Naive thymus-derived CD4-positive, alpha-beta T cell (primary cell): ENCODE data around the gene PTX4. TPM values are rescaled to one million over a fixed set of nuclear protein-coding genes. Genes with fewer than 3 reads are reported as not detected.

Source experiments
- ATAC-seq: fragments of 150-1000 bp; cut with Tn5 transposase; 2 replicates; pipeline ENCODE4 v1.10.0; 2021; ENCODE audit warnings: mild to moderate bottlenecking, moderate library complexity
- CTCF ChIA-PET: fragments of 350-600 bp; sonication (Branson Sonifier 250); formaldehyde crosslinking; loops from one replicate; lab custom pipeline; 2021; ENCODE audit warnings: antibody characterized with exemption; lab: Charles Lee
- POLR2A ChIA-PET: fragments of 350-600 bp; sonication (Branson Sonifier 250); formaldehyde crosslinking; loops from one replicate; lab custom pipeline; 2021; ENCODE audit warnings: antibody characterized with exemption, inconsistent platforms; lab: Charles Lee
- DNase-seq, 9 donors: peaks; one replicate each; pipeline versions ENCODE4 v3.0.0 to v3.0.0-alpha.2; 2020 to 2022; ENCODE audit warnings: mixed read lengths in 1 of 9
- H3K27ac ChIP-seq: one replicate; pipeline ENCODE4 v1.7.0; 2013; ENCODE audit warnings: mild to moderate bottlenecking, low read depth, low read length, moderate library complexity
- H3K27me3 ChIP-seq, 2 donors: one replicate each; pipeline ENCODE4 v1.7.0; 2013; ENCODE audit warnings: low read length in 2 of 2, mild to moderate bottlenecking in 2 of 2, moderate library complexity in 2 of 2; ENCODE audit not compliant: control insufficient read depth in 2 of 2, insufficient read depth in 2 of 2
- H3K36me3 ChIP-seq, 3 experiments: 1 replicate in 2 of 3; 2 replicates in 1 of 3; pipeline ENCODE4 v1.7.0; 2013; ENCODE audit warnings: low read length in 3 of 3, mild to moderate bottlenecking in 3 of 3, moderate library complexity in 1 of 3; ENCODE audit not compliant: insufficient read depth in 3 of 3, control insufficient read depth in 2 of 3
- H3K4me1 ChIP-seq, 2 donors: one replicate each; pipeline ENCODE4 v1.7.0; 2013; ENCODE audit warnings: low read length in 2 of 2, mild to moderate bottlenecking in 2 of 2, moderate library complexity in 1 of 2; ENCODE audit not compliant: control insufficient read depth in 2 of 2, insufficient read depth in 2 of 2
- H3K4me3 ChIP-seq: 2 replicates; pipeline ENCODE4 v1.7.0; 2013; ENCODE audit warnings: mild to moderate bottlenecking, low read length
- H3K9me3 ChIP-seq, 3 experiments: 1 replicate in 2 of 3; 2 replicates in 1 of 3; pipeline ENCODE4 v1.7.0; 2013; ENCODE audit warnings: low read length in 3 of 3; ENCODE audit not compliant: control insufficient read depth in 2 of 3
- H3K27ac Mint-ChIP-seq, 9 donors: one replicate each; pipeline ENCODE4 v1.8.0; 2020 to 2022; ENCODE audit warnings: mixed read lengths in 9 of 9, mild to moderate bottlenecking in 8 of 9, moderate library complexity in 5 of 9, inconsistent platforms in 2 of 9
- H3K27me3 Mint-ChIP-seq, 5 donors: one replicate each; pipeline ENCODE4 v1.8.0; 2021 to 2022; ENCODE audit warnings: mixed read lengths in 5 of 5, mild to moderate bottlenecking in 1 of 5
- H3K36me3 Mint-ChIP-seq, 5 donors: one replicate each; pipeline ENCODE4 v1.8.0; 2020 to 2022; ENCODE audit warnings: mixed read lengths in 5 of 5, mild to moderate bottlenecking in 3 of 5, inconsistent platforms in 1 of 5
- H3K4me1 Mint-ChIP-seq, 7 donors: one replicate each; pipeline ENCODE4 v1.8.0; 2020 to 2022; ENCODE audit warnings: mixed read lengths in 7 of 7, mild to moderate bottlenecking in 3 of 7, inconsistent platforms in 1 of 7
- H3K4me3 Mint-ChIP-seq, 10 donors: one replicate each; pipeline ENCODE4 v1.8.0; 2020 to 2022; ENCODE audit warnings: mild to moderate bottlenecking in 10 of 10, mixed read lengths in 10 of 10, moderate library complexity in 6 of 10, inconsistent platforms in 2 of 10
- H3K9me3 Mint-ChIP-seq, 11 donors: one replicate each; pipeline ENCODE4 v1.8.0; 2020 to 2022; ENCODE audit warnings: mixed read lengths in 11 of 11, mild to moderate bottlenecking in 4 of 11, inconsistent platforms in 1 of 11, moderate library complexity in 1 of 11
- intact Hi-C, 2 donors: fragments of 100-400 bp; cut with micrococcal nuclease; formaldehyde crosslinking; loops; one replicate each; pipeline ENCODE4 v1.15.1; 2023
- polyA plus RNA-seq, 2 donors: library from polyadenylated mRNA; unstranded; fragments of 300-500 nt; fragmentation: Illumina TruSeq; gene quantifications; one replicate each; pipeline ENCODE4 v1.2.3, GENCODE V29; 2021
- total RNA-seq, 6 experiments: library from RNA in 5 of 6; stranded (reverse) in 5 of 6; gene quantifications; 1 replicate in 5 of 6; 2 replicates in 1 of 6; pipeline ENCODE4 v1.2.3 and lab custom pipeline; 2021 to 2026

The PTX4 gene
- total and polyA plus RNA-seq, 7 experiments from 2014 or later = 0.24 to 0.64 TPM; not detected in 5

GRCh38 chr16:1450218-1450617 is 38.5 kb downstream of the PTX4 start:
- no peak for ATAC-seq
- peaks cover 0 to 97% (median 4%) of the 10 kb centered on the region in 3 experiments for H3K36me3 ChIP-seq
- no peaks in the 10 kb centered on the region for H3K27me3 ChIP-seq
- no peaks in the 10 kb centered on the region for H3K9me3 Mint-ChIP-seq
- H3K27ac ChIP-seq = no peak overlapping the region
- H3K4me1 ChIP-seq = no peaks in the 10 kb centered on the region
- no peak overlapping the region for H3K4me3 Mint-ChIP-seq
- no peaks in the 10 kb centered on the region for H3K4me1 Mint-ChIP-seq
- peaks cover 0 to 7% (median 0%) of the 10 kb centered on the region in 5 donors for H3K36me3 Mint-ChIP-seq
- CTCF ChIA-PET = no interaction called here
- POLR2A ChIA-PET = no interaction called here
- intact Hi-C loops = no loop called here
- no peaks in the 10 kb centered on the region for H3K27me3 Mint-ChIP-seq
- no peaks in the 10 kb centered on the region for H3K9me3 ChIP-seq
- H3K4me3 ChIP-seq = no peak overlapping the region
- no peak for DNase-seq
- peak overlapping the region in 1 of 9 donors; percentile 59 for H3K27ac Mint-ChIP-seq

GRCh38 chr16:1449201-1449788 is 39.4 kb downstream of the PTX4 start:
- Mint-ChIP-seq H3K9me3 (no peaks in the 10 kb centered on the region), H3K4me3 (no peak overlapping the region), H3K27ac (no peak overlapping the region), H3K4me1 (no peaks in the 10 kb centered on the region), H3K36me3 (peaks cover 0 to 7% (median 0%) of the 10 kb centered on the region in 5 donors), H3K27me3 (no peaks in the 10 kb centered on the region)
- no peak overlapping the region for H3K4me3 ChIP-seq
- peaks cover 0 to 87% (median 4%) of the 10 kb centered on the region in 3 experiments for H3K36me3 ChIP-seq
- CTCF ChIA-PET = no interaction called here
- H3K4me1 ChIP-seq = no peaks in the 10 kb centered on the region
- no peaks in the 10 kb centered on the region for H3K9me3 ChIP-seq
- no peaks in the 10 kb centered on the region for H3K27me3 ChIP-seq
- ATAC-seq (no peak), DNase-seq (no peak)
- no peak overlapping the region for H3K27ac ChIP-seq
- POLR2A ChIA-PET = no interaction called here
- intact Hi-C loops = no loop called here

GRCh38 chr16:1448536-1449116 is 40.1 kb downstream of the PTX4 start:
- no peaks in the 10 kb centered on the region for H3K27me3 ChIP-seq
- H3K27ac ChIP-seq = no peak overlapping the region
- H3K4me1 ChIP-seq = no peaks in the 10 kb centered on the region
- no peaks in the 10 kb centered on the region for H3K4me1 Mint-ChIP-seq
- no peak overlapping the region for H3K4me3 Mint-ChIP-seq
- H3K27me3 Mint-ChIP-seq = no peaks in the 10 kb centered on the region
- H3K4me3 ChIP-seq = no peak overlapping the region
- H3K9me3 ChIP-seq = no peaks in the 10 kb centered on the region
- CTCF ChIA-PET = no interaction called here
- intact Hi-C loops = no loop called here
- peaks cover 0 to 7% (median 0%) of the 10 kb centered on the region in 5 donors for H3K36me3 Mint-ChIP-seq
- POLR2A ChIA-PET = no interaction called here
- ATAC-seq = no peak
- H3K36me3 ChIP-seq = peaks cover 0 to 81% (median 3%) of the 10 kb centered on the region in 3 experiments
- H3K9me3 Mint-ChIP-seq = no peaks in the 10 kb centered on the region
- no peak overlapping the region for H3K27ac Mint-ChIP-seq
- DNase-seq = no peak

- no peak overlapping the region for H3K27ac ChIP-seq
- H3K4me1 ChIP-seq = no peaks in the 10 kb centered on the region
- intact Hi-C loops = no loop called here
- Mint-ChIP-seq H3K9me3 (no peaks in the 10 kb centered on the region), H3K36me3 (peaks cover 0 to 7% (median 0%) of the 10 kb centered on the region in 5 donors), H3K27ac (no peak overlapping the region), H3K4me3 (no peak overlapping the region), H3K4me1 (no peaks in the 10 kb centered on the region), H3K27me3 (no peaks in the 10 kb centered on the region)
- ChIA-PET POLR2A (no interaction called here), CTCF (no interaction called here)
- ATAC-seq = no peak
- no peak for DNase-seq
- H3K36me3 ChIP-seq = peaks cover 0 to 74% (median 0%) of the 10 kb centered on the region in 3 experiments
- H3K9me3 ChIP-seq = no peaks in the 10 kb centered on the region
- no peak overlapping the region for H3K4me3 ChIP-seq
- H3K27me3 ChIP-seq = no peaks in the 10 kb centered on the region
Measured at GRCh38 chr16:1447965-1448364, 40.8 kb downstream of the PTX4 start.

GRCh38 chr16:1446296-1447080 is 42.3 kb downstream of the PTX4 start:
- intact Hi-C loops = no loop called here
- peaks cover 0 to 59% (median 0%) of the 10 kb centered on the region in 3 experiments for H3K36me3 ChIP-seq
- Mint-ChIP-seq H3K36me3 (peaks cover 0 to 7% (median 0%) of the 10 kb centered on the region in 5 donors), H3K4me1 (no peaks in the 10 kb centered on the region), H3K27me3 (no peaks in the 10 kb centered on the region), H3K4me3 (no peak overlapping the region), H3K27ac (no peak overlapping the region), H3K9me3 (no peaks in the 10 kb centered on the region)
- ATAC-seq = no peak
- no peaks in the 10 kb centered on the region for H3K9me3 ChIP-seq
- no peak overlapping the region for H3K4me3 ChIP-seq
- CTCF ChIA-PET = no interaction called here
- H3K4me1 ChIP-seq = no peaks in the 10 kb centered on the region
- no peak for DNase-seq
- no peaks in the 10 kb centered on the region for H3K27me3 ChIP-seq
- no peak overlapping the region for H3K27ac ChIP-seq
- POLR2A ChIA-PET = no interaction called here

- ChIA-PET POLR2A (no interaction called here), CTCF (interaction anchor here (0.6 kb wide), 1 partner anchor 15 kb away, joined by 3 read pairs; no protein-coding TSS in a partner anchor)
- Histone ChIP-seq H3K4me3 (no peak overlapping the region), H3K4me1 (no peaks in the 10 kb centered on the region), H3K9me3 (no peaks in the 10 kb centered on the region), H3K27ac (no peak overlapping the region), H3K27me3 (no peaks in the 10 kb centered on the region), H3K36me3 (peaks cover 0 to 51% (median 0%) of the 10 kb centered on the region in 3 experiments)
- no peak overlapping the region for H3K4me3 Mint-ChIP-seq
- ATAC-seq (no peak), DNase-seq (no peak)
- peaks cover 0 to 7% (median 0%) of the 10 kb centered on the region in 5 donors for H3K36me3 Mint-ChIP-seq
- no peaks in the 10 kb centered on the region for H3K9me3 Mint-ChIP-seq
- no peak overlapping the region for H3K27ac Mint-ChIP-seq
- no peaks in the 10 kb centered on the region for H3K27me3 Mint-ChIP-seq
- H3K4me1 Mint-ChIP-seq = no peaks in the 10 kb centered on the region
- intact Hi-C loops = no loop called here
Measured at GRCh38 chr16:1445518-1446203, 43.1 kb downstream of the PTX4 start.
